Camera-type eye (tissue), 1 donor: Measurements from ENCODE around the gene UBXN7. TPM values are rescaled to one million over a fixed set of nuclear protein-coding genes. Genes with fewer than 3 reads are reported as not detected.

ENCODE experiments used
- total RNA-seq: library from RNA; depleted of rRNA; stranded (reverse); fragments of >200 nt; gene quantifications from one replicate; pipeline ENCODE4 v1.2.3, GENCODE V29; 2014

UBXN7 gene, protein sequence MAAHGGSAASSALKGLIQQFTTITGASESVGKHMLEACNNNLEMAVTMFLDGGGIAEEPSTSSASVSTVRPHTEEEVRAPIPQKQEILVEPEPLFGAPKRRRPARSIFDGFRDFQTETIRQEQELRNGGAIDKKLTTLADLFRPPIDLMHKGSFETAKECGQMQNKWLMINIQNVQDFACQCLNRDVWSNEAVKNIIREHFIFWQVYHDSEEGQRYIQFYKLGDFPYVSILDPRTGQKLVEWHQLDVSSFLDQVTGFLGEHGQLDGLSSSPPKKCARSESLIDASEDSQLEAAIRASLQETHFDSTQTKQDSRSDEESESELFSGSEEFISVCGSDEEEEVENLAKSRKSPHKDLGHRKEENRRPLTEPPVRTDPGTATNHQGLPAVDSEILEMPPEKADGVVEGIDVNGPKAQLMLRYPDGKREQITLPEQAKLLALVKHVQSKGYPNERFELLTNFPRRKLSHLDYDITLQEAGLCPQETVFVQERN
- total RNA-seq = 69.9 TPM

DNA sequence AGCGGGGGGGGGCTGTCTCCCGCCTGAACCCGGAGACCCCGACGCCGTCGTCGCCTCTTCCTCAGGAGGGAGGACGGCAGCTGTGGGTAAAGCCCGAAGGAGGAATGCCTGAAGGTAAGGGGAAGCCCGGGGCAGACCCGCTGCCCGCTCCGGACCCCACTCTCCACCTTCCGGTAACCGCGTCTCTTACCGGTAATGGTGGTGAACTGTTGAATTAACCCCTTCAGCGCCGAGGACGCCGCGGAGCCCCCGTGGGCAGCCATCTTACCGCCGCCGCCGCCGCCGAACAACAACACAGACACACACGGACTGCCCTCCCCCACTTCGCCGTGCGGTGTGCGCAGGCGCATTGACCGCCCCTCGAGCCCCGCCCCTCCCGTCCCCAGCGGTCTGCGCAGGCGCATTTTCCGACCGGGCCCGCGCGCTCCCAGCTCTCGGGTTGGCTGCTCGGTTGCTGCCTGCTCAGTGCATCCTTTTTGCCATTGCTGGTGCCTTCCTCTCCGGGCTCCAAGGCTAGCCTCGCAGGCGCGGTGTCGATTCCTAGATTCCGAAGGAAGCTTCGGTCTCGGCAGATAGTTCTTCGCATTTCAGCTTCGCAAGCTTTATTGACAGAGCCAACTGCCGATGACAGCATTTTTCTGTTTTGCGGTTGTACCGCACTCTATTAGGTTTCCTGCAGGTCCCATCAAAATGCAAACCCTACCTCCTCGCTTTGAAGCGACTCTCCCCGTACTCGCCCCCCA lies at the start of gene UBXN7:
Gene UBXN7 (minus strand): TSS at position 291 of the 743 bp plus-strand sequence. CDS start 28 bp downstream, at position 263.

DNA sequence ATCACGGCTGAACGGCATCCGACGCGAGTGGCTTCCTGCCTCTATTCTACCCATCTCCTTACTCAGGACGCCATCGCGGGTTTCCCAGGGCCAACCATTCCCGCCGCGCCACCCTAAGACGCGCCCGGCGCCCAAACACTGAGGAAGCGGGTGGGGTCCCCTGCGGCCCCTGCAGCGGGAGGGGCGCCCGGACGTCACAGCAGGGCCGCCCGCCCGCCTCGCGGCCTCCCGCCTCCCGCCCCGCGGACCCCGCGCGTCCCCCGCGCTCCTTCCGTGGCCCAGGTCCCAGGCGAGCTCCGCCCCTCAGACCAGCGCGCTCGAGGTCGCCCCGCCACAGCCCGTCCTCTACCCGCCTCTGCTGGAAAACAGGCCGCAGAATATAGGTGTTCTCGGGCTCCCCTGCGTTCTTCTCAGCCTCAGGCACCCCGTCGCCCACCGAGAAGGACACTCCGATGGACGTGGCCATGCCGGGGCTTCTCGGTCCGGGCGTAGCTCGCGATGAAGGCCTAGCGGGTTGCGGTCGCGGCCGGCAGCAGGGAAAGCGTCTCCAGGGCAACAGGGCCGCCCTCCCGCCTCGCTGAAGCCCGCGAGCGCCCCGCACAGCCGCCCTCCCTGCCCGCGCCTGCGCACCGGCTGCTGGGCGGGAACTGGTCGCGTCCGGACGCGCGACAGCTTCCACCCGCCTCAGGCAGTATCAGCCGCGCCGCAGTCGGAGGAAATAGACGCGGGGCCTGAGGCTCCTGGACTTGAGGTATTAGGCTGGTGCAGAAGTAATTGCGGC lies 114.3 kb downstream of the UBXN7 start, which contains the start of gene DYNLT2B:
Gene DYNLT2B (minus strand): TSS at position 554 of the 781 bp plus-strand sequence. CDS start 88 bp downstream, at position 466.

Other genes with a start within 250 kb of the UBXN7 start
- not detected for gene ZDHHC19, start 221.0 kb downstream of the UBXN7 start, total RNA-seq
- 0.77 TPM for gene SLC51A, start 215.9 kb downstream of the UBXN7 start, total RNA-seq
- gene PCYT1A, start 144.7 kb downstream of the UBXN7 start, total RNA-seq = 48.7 TPM
- gene DYNLT2B, start 114.2 kb downstream of the UBXN7 start, total RNA-seq = 14.8 TPM
- gene TM4SF19, start 94.0 kb downstream of the UBXN7 start, total RNA-seq = not detected
- gene RNF168, start 71.3 kb upstream of the UBXN7 start, total RNA-seq = 16.9 TPM
- 0.38 TPM for gene SMCO1, start 82.9 kb upstream of the UBXN7 start, total RNA-seq
- 10.4 TPM for gene WDR53, start 136.1 kb upstream of the UBXN7 start, total RNA-seq
- gene FBXO45, start 136.2 kb upstream of the UBXN7 start, total RNA-seq = 25.0 TPM
- 4.5 TPM for gene NRROS, start 207.3 kb upstream of the UBXN7 start, total RNA-seq